ENCODE results near the gene ZNF394.

Gene ZNF394

DNA sequence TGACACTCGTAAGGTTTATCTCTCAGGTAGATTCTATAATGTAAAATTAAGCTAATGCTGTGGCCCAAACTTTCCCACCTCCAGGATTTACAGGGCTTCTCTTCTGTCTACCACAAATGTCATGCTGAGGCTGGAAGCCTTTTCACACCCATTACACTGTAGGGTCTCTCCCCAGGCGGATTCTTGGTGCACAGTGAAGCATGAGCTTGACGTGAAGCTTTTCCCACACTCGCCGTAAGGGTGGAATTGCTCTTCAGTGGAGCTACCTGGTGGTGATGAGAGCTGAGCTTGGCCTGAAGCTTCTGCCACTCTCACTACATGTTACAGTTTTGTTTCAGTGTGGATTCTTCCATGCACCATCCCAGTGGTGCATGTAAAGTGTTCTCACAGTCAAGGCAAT is 40.5 kb upstream of the ZNF394 start:
- ATAC-seq = no peak
- no peak for TF ChIP-seq OSR1 (CRISPR knock-in tag; IDR thresholded peaks at IDR 0.05)
- no peak for TF ChIP-seq ZC3H10 (CRISPR knock-in tag; IDR thresholded peaks at IDR 0.05)
- no peak for TF ChIP-seq TCF4 (CRISPR knock-in tag; IDR thresholded peaks at IDR 0.05; ENCODE audit: borderline replicate concordance)
- no peak for TF ChIP-seq ZFP30 (CRISPR knock-in tag; IDR thresholded peaks at IDR 0.05)
- no peak for TF ChIP-seq PATZ1 (CRISPR knock-in tag; IDR thresholded peaks at IDR 0.05; ENCODE audit: borderline replicate concordance)
- no peak for TF ChIP-seq GLIS3 (CRISPR knock-in tag; IDR thresholded peaks at IDR 0.05)
- no peak for TF ChIP-seq ZFP3 (CRISPR knock-in tag; IDR thresholded peaks at IDR 0.05)
- TF ChIP-seq PPARA (CRISPR knock-in tag; IDR thresholded peaks at IDR 0.05; ENCODE audit: borderline replicate concordance) = no peak
- TF ChIP-seq SNAI2 (CRISPR knock-in tag; IDR thresholded peaks at IDR 0.05) = no peak
- no peak for TF ChIP-seq TOX (CRISPR knock-in tag; IDR thresholded peaks at IDR 0.05; ENCODE audit: borderline replicate concordance)
- TF ChIP-seq CSDC2 (CRISPR knock-in tag; IDR thresholded peaks at IDR 0.05) = no peak
- TF ChIP-seq POU6F1 (CRISPR knock-in tag; IDR thresholded peaks at IDR 0.05; ENCODE audit: borderline replicate concordance, low read depth) = no peak
- TF ChIP-seq CSRNP3 (CRISPR knock-in tag; IDR thresholded peaks at IDR 0.05) = no peak
- TF ChIP-seq ISL1 (CRISPR knock-in tag; IDR thresholded peaks at IDR 0.05) = no peak

- no peak for ATAC-seq
- TF ChIP-seq RARB (CRISPR knock-in tag; IDR thresholded peaks at IDR 0.05) (no peak), CSRNP3 (CRISPR knock-in tag; IDR thresholded peaks at IDR 0.05) (no peak), ZC3H10 (CRISPR knock-in tag; IDR thresholded peaks at IDR 0.05) (no peak), CSDC2 (CRISPR knock-in tag; IDR thresholded peaks at IDR 0.05) (no peak), PPARA (CRISPR knock-in tag; IDR thresholded peaks at IDR 0.05; ENCODE audit: borderline replicate concordance) (no peak), ESRRG (CRISPR knock-in tag; IDR thresholded peaks at IDR 0.05) (no peak), CREB5 (CRISPR knock-in tag; IDR thresholded peaks at IDR 0.05; ENCODE audit: low read depth) (no peak), POU6F1 (CRISPR knock-in tag; IDR thresholded peaks at IDR 0.05; ENCODE audit: borderline replicate concordance, low read depth) (no peak), ZNF8 (CRISPR knock-in tag; IDR thresholded peaks at IDR 0.05) (no peak), TCF4 (CRISPR knock-in tag; IDR thresholded peaks at IDR 0.05; ENCODE audit: borderline replicate concordance) (no peak), TOX (CRISPR knock-in tag; IDR thresholded peaks at IDR 0.05; ENCODE audit: borderline replicate concordance) (no peak), ZNF565 (CRISPR knock-in tag; conservative IDR thresholded peaks at IDR 0.05; ENCODE audit: low read depth) (no peak), ISL1 (CRISPR knock-in tag; IDR thresholded peaks at IDR 0.05) (no peak), SNAI2 (CRISPR knock-in tag; IDR thresholded peaks at IDR 0.05) (no peak), ZFP30 (CRISPR knock-in tag; IDR thresholded peaks at IDR 0.05) (no peak), BACH2 (CRISPR knock-in tag; IDR thresholded peaks at IDR 0.05; ENCODE audit: borderline replicate concordance) (no peak), ARNTL (CRISPR knock-in tag; IDR thresholded peaks at IDR 0.05; ENCODE audit: borderline replicate concordance, low read depth) (no peak)
- TF ChIP-seq, protein P1, sequence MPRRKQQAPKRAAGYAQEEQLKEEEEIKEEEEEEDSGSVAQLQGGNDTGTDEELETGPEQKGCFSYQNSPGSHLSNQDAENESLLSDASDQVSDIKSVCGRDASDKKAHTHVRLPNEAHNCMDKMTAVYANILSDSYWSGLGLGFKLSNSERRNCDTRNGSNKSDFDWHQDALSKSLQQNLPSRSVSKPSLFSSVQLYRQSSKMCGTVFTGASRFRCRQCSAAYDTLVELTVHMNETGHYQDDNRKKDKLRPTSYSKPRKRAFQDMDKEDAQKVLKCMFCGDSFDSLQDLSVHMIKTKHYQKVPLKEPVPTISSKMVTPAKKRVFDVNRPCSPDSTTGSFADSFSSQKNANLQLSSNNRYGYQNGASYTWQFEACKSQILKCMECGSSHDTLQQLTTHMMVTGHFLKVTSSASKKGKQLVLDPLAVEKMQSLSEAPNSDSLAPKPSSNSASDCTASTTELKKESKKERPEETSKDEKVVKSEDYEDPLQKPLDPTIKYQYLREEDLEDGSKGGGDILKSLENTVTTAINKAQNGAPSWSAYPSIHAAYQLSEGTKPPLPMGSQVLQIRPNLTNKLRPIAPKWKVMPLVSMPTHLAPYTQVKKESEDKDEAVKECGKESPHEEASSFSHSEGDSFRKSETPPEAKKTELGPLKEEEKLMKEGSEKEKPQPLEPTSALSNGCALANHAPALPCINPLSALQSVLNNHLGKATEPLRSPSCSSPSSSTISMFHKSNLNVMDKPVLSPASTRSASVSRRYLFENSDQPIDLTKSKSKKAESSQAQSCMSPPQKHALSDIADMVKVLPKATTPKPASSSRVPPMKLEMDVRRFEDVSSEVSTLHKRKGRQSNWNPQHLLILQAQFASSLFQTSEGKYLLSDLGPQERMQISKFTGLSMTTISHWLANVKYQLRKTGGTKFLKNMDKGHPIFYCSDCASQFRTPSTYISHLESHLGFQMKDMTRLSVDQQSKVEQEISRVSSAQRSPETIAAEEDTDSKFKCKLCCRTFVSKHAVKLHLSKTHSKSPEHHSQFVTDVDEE (CRISPR knock-in tag; IDR thresholded peaks at IDR 0.05) = no peak
Measured at GRCh38 chr7:99539213-99539811, 39.2 kb upstream of the ZNF394 start.

Data from SK-N-SH treated with all-trans-retinoic acid at 6 μM for 48 hours (cell line).